Liver (tissue), 9 donors: ENCODE results near the gene RPS2. TPM values are rescaled to one million over a fixed set of nuclear protein-coding genes. Genes with fewer than 3 reads are reported as not detected.

Experiments used
- DNase-seq: peaks from one replicate; pipeline ENCODE4 v3.0.0-alpha.2; 2017; ENCODE audit warnings: low spot score
- H3K27ac ChIP-seq, 2 donors: one replicate each; pipeline ENCODE4 v1.7.0; 2013; ENCODE audit warnings: inconsistent platforms in 2 of 2, low read length in 2 of 2, control low read depth in 1 of 2, low read depth in 1 of 2, mild to moderate bottlenecking in 1 of 2
- H3K27me3 ChIP-seq, 4 donors: one replicate each; pipeline versions ENCODE4 v1.6.1 to v1.7.0; 2013; ENCODE audit warnings: low read length in 3 of 4, inconsistent platforms in 1 of 4, mild to moderate bottlenecking in 1 of 4, moderate library complexity in 1 of 4; ENCODE audit not compliant: control insufficient read depth in 4 of 4, insufficient read depth in 4 of 4
- H3K36me3 ChIP-seq, 4 donors: one replicate each; pipeline versions ENCODE4 v1.6.1 to v1.7.0; 2013; ENCODE audit warnings: low read length in 3 of 4, mild to moderate bottlenecking in 3 of 4, low read depth in 1 of 4, moderate library complexity in 1 of 4; ENCODE audit not compliant: control insufficient read depth in 4 of 4, insufficient read depth in 3 of 4
- H3K4me1 ChIP-seq, 4 donors: one replicate each; pipeline versions ENCODE4 v1.6.1 to v1.7.0; 2013; ENCODE audit warnings: low read length in 3 of 4, mild to moderate bottlenecking in 3 of 4, moderate library complexity in 1 of 4; ENCODE audit not compliant: control insufficient read depth in 4 of 4, insufficient read depth in 4 of 4
- H3K4me3 ChIP-seq, 3 donors: one replicate each; pipeline versions ENCODE4 v1.6.1 to v1.7.0; 2013; ENCODE audit warnings: low read length in 3 of 3, control low read depth in 1 of 3, low read depth in 1 of 3, mild to moderate bottlenecking in 1 of 3
- H3K9ac ChIP-seq, 2 donors: one replicate each; pipeline ENCODE4 v1.7.0; 2013; ENCODE audit warnings: low read length in 2 of 2, mild to moderate bottlenecking in 2 of 2, moderate library complexity in 2 of 2, control low read depth in 1 of 2, low read depth in 1 of 2
- H3K9me3 ChIP-seq, 4 donors: one replicate each; pipeline versions ENCODE4 v1.6.1 to v1.7.0; 2013; ENCODE audit warnings: low read length in 3 of 4; ENCODE audit not compliant: control insufficient read depth in 4 of 4
- ATF3 ChIP-seq: IDR thresholded peaks from 2 replicates; pipeline ENCODE4 v1.6.1; 2016; ENCODE audit warnings: antibody characterized with exemption
- EGR1 ChIP-seq, 2 donors: IDR thresholded peaks; 2 replicates each; pipeline ENCODE4 v1.6.1; 2016 to 2018; ENCODE audit warnings: antibody characterized with exemption in 2 of 2, low read depth in 2 of 2
- FOXA1 ChIP-seq: IDR thresholded peaks from 2 replicates; pipeline ENCODE4 v1.6.1; 2016; ENCODE audit warnings: antibody characterized with exemption
- FOXA2 ChIP-seq: IDR thresholded peaks from 2 replicates; pipeline ENCODE4 v1.6.1; 2016; ENCODE audit warnings: antibody characterized with exemption
- GABPA ChIP-seq, 2 donors: IDR thresholded peaks in 1 of 2; conservative IDR thresholded peaks in 1 of 2; 2 replicates each; pipeline ENCODE4 v1.6.1; 2016; ENCODE audit warnings: antibody characterized with exemption in 2 of 2, mild to moderate bottlenecking in 1 of 2, moderate library complexity in 1 of 2
- HNF4A ChIP-seq, 2 donors: conservative IDR thresholded peaks; 2 replicates each; pipeline ENCODE4 v1.6.1; 2016; ENCODE audit warnings: antibody characterized with exemption in 2 of 2, mild to moderate bottlenecking in 2 of 2
- HNF4G ChIP-seq: IDR thresholded peaks from 2 replicates; pipeline ENCODE4 v1.6.1; 2016; ENCODE audit warnings: antibody characterized with exemption
- JUND ChIP-seq, 2 donors: IDR thresholded peaks; 2 replicates each; pipeline ENCODE4 v1.6.1; 2016; ENCODE audit warnings: antibody characterized with exemption in 2 of 2
- MAX ChIP-seq: IDR thresholded peaks from 2 replicates; pipeline ENCODE4 v1.6.1; 2016; ENCODE audit warnings: antibody characterized with exemption
- NR2F2 ChIP-seq: IDR thresholded peaks from 2 replicates; pipeline ENCODE4 v1.6.1; 2016; ENCODE audit warnings: antibody characterized with exemption
- RAD21 ChIP-seq, 2 donors: IDR thresholded peaks; 2 replicates each; pipeline ENCODE4 v1.6.1; 2016; ENCODE audit warnings: antibody characterized with exemption in 2 of 2, mild to moderate bottlenecking in 2 of 2
- REST ChIP-seq: IDR thresholded peaks from 2 replicates; pipeline ENCODE4 v1.6.1; 2016; ENCODE audit warnings: antibody characterized with exemption, mild to moderate bottlenecking
- RXRA ChIP-seq, 2 donors: IDR thresholded peaks; 2 replicates each; pipeline ENCODE4 v1.6.1; 2017 to 2018; ENCODE audit warnings: antibody characterized with exemption in 2 of 2, mild to moderate bottlenecking in 1 of 2
- SP1 ChIP-seq: IDR thresholded peaks from 2 replicates; pipeline ENCODE4 v1.6.1; 2018; ENCODE audit warnings: antibody characterized with exemption, mild to moderate bottlenecking
- TAF1 ChIP-seq: conservative IDR thresholded peaks from 2 replicates; pipeline ENCODE4 v1.6.1; 2016; ENCODE audit warnings: antibody characterized with exemption, mild to moderate bottlenecking
- YY1 ChIP-seq: IDR thresholded peaks from 2 replicates; pipeline ENCODE4 v1.6.1; 2016; ENCODE audit warnings: antibody characterized with exemption, mild to moderate bottlenecking
- WGBS: extraction: QIAGEN DNeasy Blood & Tissue Kit; methylation state at CpG from one replicate; pipeline ENCODE4 v1.1.7; 2013; 5-methylcytosine and 5-hydroxymethylcytosine counted together
- polyA plus RNA-seq, 2 donors: library from polyadenylated mRNA; stranded (reverse) in 1 of 2; unstranded in 1 of 2; fragments of 200-250 nt in 1 of 2; fragments of >200 nt in 1 of 2; fragmentation: Nextera tagmentation in 1 of 2; extraction: Ambion mirVana in 1 of 2; gene quantifications; one replicate each; pipeline versions ENCODE4 v1.2.1 to v1.2.3, GENCODE V29; 2013 to 2015
- total RNA-seq, 2 donors: library from RNA; depleted of rRNA; stranded (reverse); fragments of >200 nt; gene quantifications; one replicate each; pipeline ENCODE4 v1.2.3, GENCODE V29; 2014
- TF ChIP-seq, protein P1 (sequence below): fragments of 150-350 bp; IDR thresholded peaks from 2 replicates; pipeline ENCODE4 v1.5.1; 2017; ENCODE audit warnings: improper control_type of control experiment, low read depth, low read length; ENCODE audit not compliant: missing input control
- TF ChIP-seq, protein P2 (sequence below): IDR thresholded peaks from 2 replicates; pipeline ENCODE4 v1.6.1; 2016; ENCODE audit warnings: antibody characterized with exemption
- donor health status: healthy.
- donor health status: healthy.
- donor health status: healthy.
- donor health status: healthy.
- donor health status: healthy.

The RPS2 gene
- total and polyA plus RNA-seq, 4 donors: 524 to 1,440 (median 940) TPM

- H3K9me3 ChIP-seq: no peaks in the 10 kb centered on the region
- H3K9ac ChIP-seq: peak overlapping the region; percentile 6 to 90
- no peak for DNase-seq
- peaks cover 6 to 23% (median 18%) of the 10 kb centered on the region in 4 donors for H3K4me1 ChIP-seq
- 3% methylated on average over 22 of the region's 22 CpGs for WGBS
- H3K36me3 ChIP-seq: peaks cover 13 to 31% (median 15%) of the 10 kb centered on the region in 4 donors
- TF ChIP-seq HNF4G: no peak
- TF ChIP-seq HNF4A (conservative IDR thresholded peaks at IDR 0.05): no peak
- TF ChIP-seq RXRA (IDR thresholded peaks at IDR 0.05): no peak
- no peak for TF ChIP-seq NR2F2
- no peak for TF ChIP-seq ATF3
- no peak for TF ChIP-seq TAF1
- no peak for TF ChIP-seq EGR1 (IDR thresholded peaks at IDR 0.05; ENCODE audit: low read depth in 2 of 2)
- no peak for TF ChIP-seq YY1
- TF ChIP-seq, protein P1, sequence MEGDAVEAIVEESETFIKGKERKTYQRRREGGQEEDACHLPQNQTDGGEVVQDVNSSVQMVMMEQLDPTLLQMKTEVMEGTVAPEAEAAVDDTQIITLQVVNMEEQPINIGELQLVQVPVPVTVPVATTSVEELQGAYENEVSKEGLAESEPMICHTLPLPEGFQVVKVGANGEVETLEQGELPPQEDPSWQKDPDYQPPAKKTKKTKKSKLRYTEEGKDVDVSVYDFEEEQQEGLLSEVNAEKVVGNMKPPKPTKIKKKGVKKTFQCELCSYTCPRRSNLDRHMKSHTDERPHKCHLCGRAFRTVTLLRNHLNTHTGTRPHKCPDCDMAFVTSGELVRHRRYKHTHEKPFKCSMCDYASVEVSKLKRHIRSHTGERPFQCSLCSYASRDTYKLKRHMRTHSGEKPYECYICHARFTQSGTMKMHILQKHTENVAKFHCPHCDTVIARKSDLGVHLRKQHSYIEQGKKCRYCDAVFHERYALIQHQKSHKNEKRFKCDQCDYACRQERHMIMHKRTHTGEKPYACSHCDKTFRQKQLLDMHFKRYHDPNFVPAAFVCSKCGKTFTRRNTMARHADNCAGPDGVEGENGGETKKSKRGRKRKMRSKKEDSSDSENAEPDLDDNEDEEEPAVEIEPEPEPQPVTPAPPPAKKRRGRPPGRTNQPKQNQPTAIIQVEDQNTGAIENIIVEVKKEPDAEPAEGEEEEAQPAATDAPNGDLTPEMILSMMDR: no peak
- TF ChIP-seq FOXA2: no peak
- TF ChIP-seq MAX: no peak
- no peak for TF ChIP-seq GABPA (IDR thresholded peaks at IDR 0.05 in 1 of 2, conservative IDR thresholded peaks at IDR 0.05 in 1 of 2)
- no peak for TF ChIP-seq FOXA1
- no peaks in the 10 kb centered on the region for H3K27me3 ChIP-seq
- peak overlapping the region; percentile 78 to 94 (median 91) for H3K4me3 ChIP-seq
- H3K27ac ChIP-seq: no peak overlapping the region
Measured at GRCh38 chr16:1972490-1972877, 7.9 kb upstream of the RPS2 start.

DNA sequence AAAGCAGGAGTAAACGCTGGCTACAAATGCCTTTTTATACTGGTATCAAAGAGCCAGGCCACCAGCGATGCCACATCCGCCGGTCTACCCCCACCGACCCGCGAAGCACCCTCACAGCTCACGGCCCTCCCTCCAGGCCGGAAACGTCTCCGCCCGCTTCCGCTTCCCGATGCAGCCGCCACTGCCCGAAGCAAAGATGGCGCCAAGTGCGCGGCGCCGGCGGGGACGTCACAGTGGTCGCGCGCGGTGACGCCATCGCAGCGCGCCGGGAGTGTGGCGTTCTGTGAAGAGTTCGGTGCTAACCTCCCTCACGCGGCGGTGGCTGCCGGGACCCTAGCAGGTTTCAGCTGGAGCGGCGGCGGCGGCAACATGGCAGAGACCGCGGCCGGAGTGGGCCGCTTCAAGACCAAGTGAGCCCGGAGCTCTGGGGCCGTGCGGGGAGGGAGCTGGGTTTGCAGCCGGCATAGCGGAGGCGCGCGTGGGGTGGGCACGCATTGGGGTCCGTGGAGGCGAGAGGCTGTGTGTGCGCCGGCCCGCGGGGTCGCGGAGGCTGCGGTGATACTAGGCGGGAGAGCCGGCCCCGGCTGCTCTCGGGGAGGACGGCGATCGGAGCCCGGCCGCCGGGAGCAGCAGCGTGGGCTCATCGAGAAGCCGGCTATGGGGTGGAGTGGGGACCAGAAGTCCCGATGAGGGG is 7.3 kb upstream of the RPS2 start, which contains the start of gene TBL3:
TBL3 (plus strand) TSS at position 258 of the 694 bp plus-strand sequence; CDS start at position 370, 112 bp downstream.
- Histone ChIP-seq H3K27me3 (no peaks in the 10 kb centered on the region), H3K9me3 (no peaks in the 10 kb centered on the region), H3K4me1 (peaks cover 6 to 23% (median 18%) of the 10 kb centered on the region in 4 donors), H3K27ac (peak within 1 kb of the TSS; percentile 84 to 97), H3K4me3 (peak within 1 kb of the TSS; percentile 78 to 94 (median 91)), H3K9ac (peak within 1 kb of the TSS; percentile 61 to 90), H3K36me3 (peaks cover 10 to 27% (median 15%) of the 10 kb centered on the region in 4 donors)
- peak; percentile 6 for TF ChIP-seq FOXA2
- TF ChIP-seq JUND (IDR thresholded peaks at IDR 0.05): no peak
- TF ChIP-seq EGR1 (IDR thresholded peaks at IDR 0.05; ENCODE audit: low read depth in 2 of 2): peak in 1 of 2 donors; percentile 83
- peak; percentile 62 for TF ChIP-seq REST
- TF ChIP-seq MAX: no peak
- TF ChIP-seq TAF1: no peak
- TF ChIP-seq RAD21 (IDR thresholded peaks at IDR 0.05): no peak
- TF ChIP-seq SP1: peak; percentile 84
- TF ChIP-seq HNF4A (conservative IDR thresholded peaks at IDR 0.05): no peak
- TF ChIP-seq ATF3: no peak
- TF ChIP-seq, protein P2, sequence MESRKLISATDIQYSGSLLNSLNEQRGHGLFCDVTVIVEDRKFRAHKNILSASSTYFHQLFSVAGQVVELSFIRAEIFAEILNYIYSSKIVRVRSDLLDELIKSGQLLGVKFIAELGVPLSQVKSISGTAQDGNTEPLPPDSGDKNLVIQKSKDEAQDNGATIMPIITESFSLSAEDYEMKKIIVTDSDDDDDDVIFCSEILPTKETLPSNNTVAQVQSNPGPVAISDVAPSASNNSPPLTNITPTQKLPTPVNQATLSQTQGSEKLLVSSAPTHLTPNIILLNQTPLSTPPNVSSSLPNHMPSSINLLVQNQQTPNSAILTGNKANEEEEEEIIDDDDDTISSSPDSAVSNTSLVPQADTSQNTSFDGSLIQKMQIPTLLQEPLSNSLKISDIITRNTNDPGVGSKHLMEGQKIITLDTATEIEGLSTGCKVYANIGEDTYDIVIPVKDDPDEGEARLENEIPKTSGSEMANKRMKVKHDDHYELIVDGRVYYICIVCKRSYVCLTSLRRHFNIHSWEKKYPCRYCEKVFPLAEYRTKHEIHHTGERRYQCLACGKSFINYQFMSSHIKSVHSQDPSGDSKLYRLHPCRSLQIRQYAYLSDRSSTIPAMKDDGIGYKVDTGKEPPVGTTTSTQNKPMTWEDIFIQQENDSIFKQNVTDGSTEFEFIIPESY: no peak
- TF ChIP-seq HNF4G: no peak
- TF ChIP-seq, protein P1: no peak
- peak; percentile 84 to 96 for TF ChIP-seq GABPA (IDR thresholded peaks at IDR 0.05 in 1 of 2, conservative IDR thresholded peaks at IDR 0.05 in 1 of 2)
- peak in 1 of 2 donors; percentile 34 for TF ChIP-seq RXRA (IDR thresholded peaks at IDR 0.05)
- TF ChIP-seq NR2F2: peak; percentile 54
- TF ChIP-seq YY1: peak; percentile 100
- TF ChIP-seq FOXA1: peak; percentile 54
- DNase-seq: peak; percentile 97
- under 1% methylated on average over 78 of the region's 78 CpGs for WGBS
